WI38 (cell line): ENCODE data around the gene DNLZ.

Source experiments
- H3K4me3 ChIP-seq: 2 replicates; pipeline ENCODE4 v1.5.1; 2011; ENCODE audit warnings: low read depth, mild to moderate bottlenecking, control low read depth, low read length
- TF ChIP-seq, protein P1 (sequence below): IDR thresholded peaks from 2 replicates; pipeline ENCODE4 v1.5.1; 2012; ENCODE audit warnings: low read depth, mild to moderate bottlenecking, control low read depth, low read length

The DNLZ gene

DNA sequence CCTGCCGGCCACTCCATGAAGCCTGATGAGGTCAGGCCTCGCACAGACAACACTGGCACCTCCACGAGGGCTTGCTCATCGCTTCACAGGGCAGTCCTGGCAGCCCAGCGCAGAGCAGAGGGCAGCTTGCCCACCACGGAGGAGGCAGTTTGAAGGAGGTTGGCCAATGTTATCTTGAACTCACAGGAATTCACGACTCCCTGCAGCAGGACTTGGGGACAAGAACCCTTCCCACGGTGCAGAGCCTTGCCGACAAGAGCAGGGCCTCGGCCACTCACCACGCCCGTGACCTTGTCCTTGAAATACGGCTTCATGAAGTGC lies 31.4 kb upstream of the DNLZ start:
- TF ChIP-seq, protein P1, sequence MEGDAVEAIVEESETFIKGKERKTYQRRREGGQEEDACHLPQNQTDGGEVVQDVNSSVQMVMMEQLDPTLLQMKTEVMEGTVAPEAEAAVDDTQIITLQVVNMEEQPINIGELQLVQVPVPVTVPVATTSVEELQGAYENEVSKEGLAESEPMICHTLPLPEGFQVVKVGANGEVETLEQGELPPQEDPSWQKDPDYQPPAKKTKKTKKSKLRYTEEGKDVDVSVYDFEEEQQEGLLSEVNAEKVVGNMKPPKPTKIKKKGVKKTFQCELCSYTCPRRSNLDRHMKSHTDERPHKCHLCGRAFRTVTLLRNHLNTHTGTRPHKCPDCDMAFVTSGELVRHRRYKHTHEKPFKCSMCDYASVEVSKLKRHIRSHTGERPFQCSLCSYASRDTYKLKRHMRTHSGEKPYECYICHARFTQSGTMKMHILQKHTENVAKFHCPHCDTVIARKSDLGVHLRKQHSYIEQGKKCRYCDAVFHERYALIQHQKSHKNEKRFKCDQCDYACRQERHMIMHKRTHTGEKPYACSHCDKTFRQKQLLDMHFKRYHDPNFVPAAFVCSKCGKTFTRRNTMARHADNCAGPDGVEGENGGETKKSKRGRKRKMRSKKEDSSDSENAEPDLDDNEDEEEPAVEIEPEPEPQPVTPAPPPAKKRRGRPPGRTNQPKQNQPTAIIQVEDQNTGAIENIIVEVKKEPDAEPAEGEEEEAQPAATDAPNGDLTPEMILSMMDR = no peak
- H3K4me3 ChIP-seq = no peak overlapping the region

DNA sequence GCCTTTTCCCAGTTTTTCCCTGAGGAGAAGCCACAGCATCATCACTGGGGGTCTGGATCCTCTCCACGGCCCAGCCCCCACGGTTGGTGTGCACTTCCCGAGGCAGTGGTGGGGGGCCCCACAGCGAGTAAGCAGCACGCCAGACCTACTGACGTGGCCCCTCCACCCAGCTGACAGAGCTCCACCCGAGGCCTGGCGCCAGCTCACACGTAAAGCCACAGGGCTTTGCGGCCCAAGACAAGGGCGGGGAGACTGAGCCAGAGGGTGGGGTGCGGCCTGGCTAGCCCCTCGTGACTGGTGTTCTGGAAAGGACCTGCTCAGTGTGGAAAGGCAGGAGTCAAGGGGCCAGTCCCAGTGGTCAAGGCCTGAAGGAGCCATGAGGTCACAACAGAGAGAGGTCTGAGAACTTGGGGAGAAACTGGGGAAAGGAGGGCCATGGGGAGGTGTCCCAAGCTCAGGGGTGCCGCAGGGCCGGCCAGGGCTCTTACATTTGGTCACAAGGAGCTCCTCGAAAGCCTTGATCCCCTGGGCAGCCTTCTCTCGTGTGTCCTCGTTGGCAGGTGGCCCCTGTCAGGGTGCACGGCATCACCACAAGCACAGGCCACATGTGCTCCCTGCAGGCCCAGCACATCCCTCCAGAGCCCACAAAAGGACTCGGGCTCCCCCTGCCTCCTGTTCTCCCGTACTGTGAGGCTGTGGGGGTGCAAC lies 30.9 kb upstream of the DNLZ start:
- TF ChIP-seq, protein P1 = no peak
- no peak overlapping the region for H3K4me3 ChIP-seq

DNA sequence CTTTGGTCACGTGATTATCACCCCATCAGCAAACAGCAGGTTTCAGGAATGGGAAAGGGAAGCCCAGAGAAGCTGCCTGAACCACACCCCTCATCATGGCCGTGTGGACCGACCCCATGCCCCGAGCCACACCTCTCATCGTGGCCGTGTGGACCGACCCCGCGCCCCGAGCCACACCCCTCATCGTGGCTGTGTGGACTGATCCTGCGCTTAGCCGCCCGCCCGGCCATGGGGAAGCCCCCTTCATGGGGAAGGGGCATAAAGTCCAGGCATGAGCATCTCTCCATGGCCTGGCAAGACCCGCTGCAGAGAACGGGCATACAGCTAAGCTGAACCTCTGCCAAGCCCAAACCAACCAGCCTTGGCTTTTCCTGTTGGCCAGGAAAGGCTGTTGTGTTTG lies 30.0 kb upstream of the DNLZ start:
- no peak overlapping the region for H3K4me3 ChIP-seq

DNA sequence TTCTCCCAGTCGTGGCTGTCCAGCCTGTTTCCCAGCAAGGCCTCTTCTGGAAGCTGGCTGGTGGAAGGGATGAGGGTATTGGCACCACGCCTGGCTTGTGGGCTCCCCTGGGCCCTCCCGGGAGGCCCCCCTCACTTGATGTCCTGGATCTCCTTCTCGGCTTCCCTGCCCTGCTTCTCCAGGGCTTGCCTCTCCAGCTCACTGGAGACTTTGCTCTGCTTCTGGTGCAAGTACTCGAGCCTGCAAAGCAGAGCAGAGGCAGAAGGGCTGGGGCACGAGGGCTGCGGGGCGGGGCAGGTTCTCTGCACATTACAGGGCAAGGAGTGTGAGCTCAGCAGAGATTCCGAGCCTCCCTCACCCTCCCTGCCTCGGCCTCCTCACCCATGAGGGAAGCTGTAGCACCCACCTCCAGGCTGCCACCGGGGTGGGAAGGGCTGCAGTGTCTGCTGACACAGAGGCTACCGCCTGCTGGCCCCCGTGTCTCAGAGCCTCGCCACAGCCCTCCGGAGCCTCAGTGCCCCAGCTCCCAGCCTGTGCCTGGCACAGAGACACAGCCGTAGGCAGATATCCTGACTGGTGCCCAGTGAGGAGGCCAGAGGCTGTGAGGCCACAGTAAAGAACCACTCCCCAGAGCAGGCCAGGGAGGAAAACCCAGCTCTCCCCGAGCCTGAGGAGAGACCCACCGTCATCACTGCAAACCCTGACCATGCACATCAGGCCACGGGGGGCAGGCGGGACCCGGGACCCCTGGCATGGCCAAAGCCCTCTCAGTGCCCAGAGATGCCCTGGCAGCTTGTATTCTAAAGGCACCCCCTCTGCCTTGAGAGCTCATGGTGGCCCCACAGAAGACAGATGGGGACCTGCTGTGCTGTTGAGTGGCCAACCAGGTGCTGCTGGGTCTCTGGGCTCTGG lies 29.2 kb upstream of the DNLZ start:
- H3K4me3 ChIP-seq = no peak overlapping the region
- TF ChIP-seq, protein P1 = no peak

More for the DNA sequence above, 30.0 kb upstream of the DNLZ start:
- TF ChIP-seq, protein P1 = no peak

DNA sequence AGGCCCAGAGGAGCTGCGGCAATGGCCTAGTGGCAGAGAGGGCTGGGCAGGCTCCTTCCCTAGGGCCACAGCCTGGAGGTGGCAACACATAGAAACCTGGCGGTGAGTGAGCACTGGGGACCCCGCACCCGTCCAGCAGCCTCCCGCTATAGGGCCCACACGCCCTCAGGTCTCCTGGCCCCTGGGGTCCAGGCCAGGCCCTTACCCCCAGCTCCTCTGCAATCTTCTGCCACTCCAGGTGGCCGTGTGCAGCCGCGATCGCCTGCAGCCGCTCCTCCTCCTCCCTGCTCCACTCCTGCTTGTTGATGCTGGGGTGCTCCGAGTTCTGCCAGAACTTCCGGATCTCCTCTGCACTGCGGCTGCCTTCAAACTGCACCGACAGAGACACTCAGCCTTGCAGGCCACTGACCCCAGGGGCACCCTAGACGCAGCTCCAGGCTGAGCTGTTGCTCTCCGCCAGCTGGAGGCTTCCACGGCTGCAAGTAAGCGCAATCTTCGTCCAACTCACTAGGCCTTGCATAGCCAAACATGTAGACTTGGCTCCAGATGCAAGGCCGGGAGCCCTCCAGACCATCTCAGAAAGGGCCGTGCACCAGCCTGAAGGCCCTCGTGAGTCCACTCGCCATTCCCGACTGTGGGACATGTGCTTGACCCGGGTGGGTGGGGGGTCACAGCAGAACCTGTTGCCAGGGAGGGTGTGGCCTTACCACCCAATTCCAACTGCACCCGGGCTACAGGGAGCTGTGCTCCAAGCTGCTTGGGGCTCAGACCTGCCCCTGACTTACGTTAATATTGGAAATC lies 28.4 kb upstream of the DNLZ start:
- no peak overlapping the region for H3K4me3 ChIP-seq
- TF ChIP-seq, protein P1 = no peak

DNA sequence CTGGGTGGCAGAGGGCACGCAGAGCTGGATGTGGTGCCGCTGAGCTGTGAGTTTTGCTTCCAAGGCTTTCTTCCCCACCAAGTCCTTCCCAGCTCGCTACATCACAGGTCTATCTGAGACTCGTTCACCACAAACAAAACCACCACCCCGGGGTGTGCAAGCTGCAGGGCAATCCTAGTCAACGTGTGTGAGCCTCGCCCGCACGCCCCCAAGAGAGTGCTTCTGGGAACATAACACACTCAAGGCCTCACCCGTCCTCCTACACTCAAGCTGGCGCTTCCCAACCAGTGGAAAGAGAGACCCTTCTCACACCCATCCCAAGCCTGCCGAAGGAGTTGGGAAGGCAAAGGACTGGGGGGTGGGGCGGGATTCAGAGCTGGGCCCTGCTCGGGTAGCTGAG lies 25.9 kb upstream of the DNLZ start:
- TF ChIP-seq, protein P1 = no peak

More for the DNA sequence above, 25.9 kb upstream of the DNLZ start:
- H3K4me3 ChIP-seq = no peak overlapping the region
